Activated T-helper 2 cell treated with anti-CD3 and anti-CD28 coated beads, Interferon-gamma antibody, Interleukin-2, Interleukin-4, amounts not matched to agents 10 μg/mL and 5 μg/mL and 100 μg/mL, durations not matched to agents 14 hours and 24 hours and 36 hours (primary cell): Measurements from ENCODE around the gene NEDD4. TPM values are rescaled to one million over a fixed set of nuclear protein-coding genes. Genes with fewer than 3 reads are reported as not detected.

Experiments
- DNase-seq: peaks from one replicate; pipeline ENCODE4 v3.0.0; 2021; ENCODE audit warnings: low spot score
- H3K27ac Mint-ChIP-seq: one replicate; pipeline ENCODE4 v1.8.0; 2021; ENCODE audit warnings: mixed read lengths
- H3K27me3 Mint-ChIP-seq: one replicate; pipeline ENCODE4 v1.8.0; 2021; ENCODE audit warnings: low read depth, mixed read lengths
- H3K36me3 Mint-ChIP-seq: one replicate; pipeline ENCODE4 v1.8.0; 2021; ENCODE audit warnings: low read depth, mixed read lengths
- H3K4me1 Mint-ChIP-seq: one replicate; pipeline ENCODE4 v1.8.0; 2021; ENCODE audit warnings: low read depth, mixed read lengths
- H3K4me3 Mint-ChIP-seq: one replicate; pipeline ENCODE4 v1.8.0; 2021; ENCODE audit warnings: low read depth, mild to moderate bottlenecking, moderate library complexity, mixed read lengths
- H3K9me3 Mint-ChIP-seq: one replicate; pipeline ENCODE4 v1.8.0; 2021; ENCODE audit warnings: mixed read lengths
- intact Hi-C: fragments of 100-400 bp; cut with micrococcal nuclease; formaldehyde crosslinking; loops from one replicate; pipeline ENCODE4 v1.15.1; 2023
- total RNA-seq: library from RNA; stranded (reverse); gene quantifications from 2 replicates; pipeline ENCODE4 v1.2.3, GENCODE V29; 2022

NEDD4 gene
- total RNA-seq, 1 donor from 2014 or later: 10.2 TPM

GRCh38 chr15:55921744-55922143 is 71.7 kb downstream of the NEDD4 start:
- intact Hi-C loops: no loop called here
- Mint-ChIP-seq H3K27me3 (no peaks in the 10 kb centered on the region), H3K4me1 (peaks cover 3% of the 10 kb centered on the region), H3K9me3 (no peaks in the 10 kb centered on the region), H3K36me3 (no peaks in the 10 kb centered on the region), H3K27ac (no peak overlapping the region), H3K4me3 (no peak overlapping the region)
- no peak for DNase-seq

GRCh38 chr15:55917881-55918296 is 75.5 kb downstream of the NEDD4 start:
- H3K27ac Mint-ChIP-seq: no peak overlapping the region
- no peak overlapping the region for H3K4me3 Mint-ChIP-seq
- H3K9me3 Mint-ChIP-seq: no peaks in the 10 kb centered on the region
- H3K36me3 Mint-ChIP-seq: no peaks in the 10 kb centered on the region
- no peak for DNase-seq
- intact Hi-C loops: no loop called here
- H3K4me1 Mint-ChIP-seq: peaks cover 3% of the 10 kb centered on the region
- H3K27me3 Mint-ChIP-seq: no peaks in the 10 kb centered on the region

- Mint-ChIP-seq H3K9me3 (no peaks in the 10 kb centered on the region), H3K4me3 (no peak overlapping the region), H3K27me3 (no peaks in the 10 kb centered on the region), H3K36me3 (no peaks in the 10 kb centered on the region), H3K4me1 (peaks cover 3% of the 10 kb centered on the region), H3K27ac (no peak overlapping the region)
- intact Hi-C loops: no loop called here
- DNase-seq: no peak
Observed at GRCh38 chr15:55916666-55917409, 76.6 kb downstream of the NEDD4 start.

GRCh38 chr15:55915876-55916567 is 77.4 kb downstream of the NEDD4 start:
- peaks cover 3% of the 10 kb centered on the region for H3K4me1 Mint-ChIP-seq
- H3K36me3 Mint-ChIP-seq: no peaks in the 10 kb centered on the region
- H3K4me3 Mint-ChIP-seq: no peak overlapping the region
- no peak for DNase-seq
- intact Hi-C loops: no loop called here
- no peaks in the 10 kb centered on the region for H3K27me3 Mint-ChIP-seq
- no peaks in the 10 kb centered on the region for H3K9me3 Mint-ChIP-seq
- no peak overlapping the region for H3K27ac Mint-ChIP-seq

- H3K27me3 Mint-ChIP-seq: no peaks in the 10 kb centered on the region
- H3K4me3 Mint-ChIP-seq: no peak overlapping the region
- intact Hi-C loops: no loop called here
- H3K9me3 Mint-ChIP-seq: no peaks in the 10 kb centered on the region
- peaks cover 3% of the 10 kb centered on the region for H3K4me1 Mint-ChIP-seq
- no peak for DNase-seq
- no peaks in the 10 kb centered on the region for H3K36me3 Mint-ChIP-seq
- no peak overlapping the region for H3K27ac Mint-ChIP-seq
Observed at GRCh38 chr15:55915221-55915620, 78.2 kb downstream of the NEDD4 start.

- Mint-ChIP-seq H3K27ac (no peak overlapping the region), H3K27me3 (no peaks in the 10 kb centered on the region), H3K4me1 (peaks cover 3% of the 10 kb centered on the region), H3K36me3 (no peaks in the 10 kb centered on the region), H3K9me3 (no peaks in the 10 kb centered on the region), H3K4me3 (no peak overlapping the region)
- DNase-seq: no peak
- intact Hi-C loops: no loop called here
Observed at GRCh38 chr15:55914446-55914845, 79.0 kb downstream of the NEDD4 start.

- Mint-ChIP-seq H3K4me3 (no peak overlapping the region), H3K27me3 (no peaks in the 10 kb centered on the region), H3K36me3 (no peaks in the 10 kb centered on the region), H3K27ac (no peak overlapping the region), H3K9me3 (no peaks in the 10 kb centered on the region), H3K4me1 (peaks cover 3% of the 10 kb centered on the region)
- intact Hi-C loops: no loop called here
- DNase-seq: no peak
Observed at GRCh38 chr15:55912982-55913381, 80.4 kb downstream of the NEDD4 start.

- Mint-ChIP-seq H3K27me3 (no peaks in the 10 kb centered on the region), H3K4me3 (no peak overlapping the region), H3K36me3 (no peaks in the 10 kb centered on the region), H3K9me3 (no peaks in the 10 kb centered on the region), H3K27ac (no peak overlapping the region), H3K4me1 (no peaks in the 10 kb centered on the region)
- intact Hi-C loops: no loop called here
- no peak for DNase-seq
Observed at GRCh38 chr15:55909036-55909811, 84.2 kb downstream of the NEDD4 start.

- Mint-ChIP-seq H3K9me3 (no peaks in the 10 kb centered on the region), H3K27me3 (no peaks in the 10 kb centered on the region), H3K36me3 (no peaks in the 10 kb centered on the region), H3K27ac (no peak overlapping the region), H3K4me1 (no peaks in the 10 kb centered on the region), H3K4me3 (no peak overlapping the region)
- no peak for DNase-seq
- intact Hi-C loops: no loop called here
Observed at GRCh38 chr15:55907797-55908196, 85.6 kb downstream of the NEDD4 start.

- H3K27ac Mint-ChIP-seq: no peak overlapping the region
- intact Hi-C loops: no loop called here
- DNase-seq: no peak
- H3K4me1 Mint-ChIP-seq: no peaks in the 10 kb centered on the region
- H3K9me3 Mint-ChIP-seq: no peaks in the 10 kb centered on the region
- H3K4me3 Mint-ChIP-seq: no peak overlapping the region
- H3K36me3 Mint-ChIP-seq: no peaks in the 10 kb centered on the region
- no peaks in the 10 kb centered on the region for H3K27me3 Mint-ChIP-seq
Observed at GRCh38 chr15:55902981-55903380, 90.4 kb downstream of the NEDD4 start.

GRCh38 chr15:55900019-55900418 is 93.4 kb downstream of the NEDD4 start:
- H3K9me3 Mint-ChIP-seq: no peaks in the 10 kb centered on the region

GRCh38 chr15:55899537-55899936 is 93.9 kb downstream of the NEDD4 start:
- Mint-ChIP-seq H3K4me3 (no peak overlapping the region), H3K27ac (no peak overlapping the region), H3K4me1 (peaks cover 9% of the 10 kb centered on the region), H3K9me3 (no peaks in the 10 kb centered on the region), H3K36me3 (no peaks in the 10 kb centered on the region), H3K27me3 (no peaks in the 10 kb centered on the region)
- intact Hi-C loops: no loop called here
- no peak for DNase-seq

More at GRCh38 chr15:55900019-55900418, 93.4 kb downstream of the NEDD4 start:
- Mint-ChIP-seq H3K27ac (no peak overlapping the region), H3K36me3 (no peaks in the 10 kb centered on the region), H3K4me1 (peaks cover 8% of the 10 kb centered on the region), H3K4me3 (no peak overlapping the region), H3K27me3 (no peaks in the 10 kb centered on the region)
- DNase-seq: no peak
- intact Hi-C loops: no loop called here
